ENCODE results near the gene SPEG. TPM values are rescaled to one million over a fixed set of nuclear protein-coding genes. Genes with fewer than 3 reads are reported as not detected.

Gene SPEG
- polyA plus RNA-seq, 2 of the 4 experiments (the other 2 are of a cell fraction): 2.3 to 11.5 TPM

DNA sequence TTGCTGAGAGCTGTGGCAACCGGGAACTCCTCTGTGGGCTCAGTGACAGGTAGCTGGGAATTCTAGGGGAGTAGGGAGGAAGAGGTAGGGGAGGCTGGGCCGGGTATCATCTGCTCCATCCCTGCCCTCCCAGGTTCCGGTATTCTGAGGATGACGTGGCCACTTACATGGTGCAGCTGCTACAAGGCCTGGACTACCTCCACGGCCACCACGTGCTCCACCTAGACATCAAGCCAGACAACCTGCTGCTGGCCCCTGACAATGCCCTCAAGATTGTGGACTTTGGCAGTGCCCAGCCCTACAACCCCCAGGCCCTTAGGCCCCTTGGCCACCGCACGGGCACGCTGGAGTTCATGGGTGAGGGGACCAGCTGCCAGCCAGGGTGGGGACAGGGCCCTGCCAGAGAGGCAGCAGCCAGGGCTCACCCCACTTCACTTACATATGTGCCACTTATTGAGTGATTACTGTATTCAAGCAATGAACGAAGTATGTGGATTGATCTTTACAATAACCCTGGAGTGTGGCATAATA is 56.0 kb downstream of the SPEG start:
- POLR2A ChIA-PET: no interaction called here
- Histone ChIP-seq H3K4me2 (no peak overlapping the region), H3K9me3 (no peaks in the 10 kb centered on the region), H3K27ac (no peak overlapping the region), H3K4me3 (no peak overlapping the region), H3K4me1 (peaks cover 6% of the 10 kb centered on the region; the same call in 2 of the 3 replicates)
- no peak for DNase-seq (ENCODE audit: low read depth in 1 of 2, low spot score in 1 of 2)
- ATAC-seq: no peak
- TF ChIP-seq KDM1A (IDR thresholded peaks at IDR 0.05; ENCODE audit: low read depth): no peak
- no peak for TF ChIP-seq JUNB (IDR thresholded peaks at IDR 0.05)
- no peak for TF ChIP-seq CHD2 (IDR thresholded peaks at IDR 0.05; ENCODE audit: low read length, partially characterized antibody)
- TF ChIP-seq, protein P1, sequence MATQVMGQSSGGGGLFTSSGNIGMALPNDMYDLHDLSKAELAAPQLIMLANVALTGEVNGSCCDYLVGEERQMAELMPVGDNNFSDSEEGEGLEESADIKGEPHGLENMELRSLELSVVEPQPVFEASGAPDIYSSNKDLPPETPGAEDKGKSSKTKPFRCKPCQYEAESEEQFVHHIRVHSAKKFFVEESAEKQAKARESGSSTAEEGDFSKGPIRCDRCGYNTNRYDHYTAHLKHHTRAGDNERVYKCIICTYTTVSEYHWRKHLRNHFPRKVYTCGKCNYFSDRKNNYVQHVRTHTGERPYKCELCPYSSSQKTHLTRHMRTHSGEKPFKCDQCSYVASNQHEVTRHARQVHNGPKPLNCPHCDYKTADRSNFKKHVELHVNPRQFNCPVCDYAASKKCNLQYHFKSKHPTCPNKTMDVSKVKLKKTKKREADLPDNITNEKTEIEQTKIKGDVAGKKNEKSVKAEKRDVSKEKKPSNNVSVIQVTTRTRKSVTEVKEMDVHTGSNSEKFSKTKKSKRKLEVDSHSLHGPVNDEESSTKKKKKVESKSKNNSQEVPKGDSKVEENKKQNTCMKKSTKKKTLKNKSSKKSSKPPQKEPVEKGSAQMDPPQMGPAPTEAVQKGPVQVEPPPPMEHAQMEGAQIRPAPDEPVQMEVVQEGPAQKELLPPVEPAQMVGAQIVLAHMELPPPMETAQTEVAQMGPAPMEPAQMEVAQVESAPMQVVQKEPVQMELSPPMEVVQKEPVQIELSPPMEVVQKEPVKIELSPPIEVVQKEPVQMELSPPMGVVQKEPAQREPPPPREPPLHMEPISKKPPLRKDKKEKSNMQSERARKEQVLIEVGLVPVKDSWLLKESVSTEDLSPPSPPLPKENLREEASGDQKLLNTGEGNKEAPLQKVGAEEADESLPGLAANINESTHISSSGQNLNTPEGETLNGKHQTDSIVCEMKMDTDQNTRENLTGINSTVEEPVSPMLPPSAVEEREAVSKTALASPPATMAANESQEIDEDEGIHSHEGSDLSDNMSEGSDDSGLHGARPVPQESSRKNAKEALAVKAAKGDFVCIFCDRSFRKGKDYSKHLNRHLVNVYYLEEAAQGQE (IDR thresholded peaks at IDR 0.05): no peak
- TF ChIP-seq MAZ (IDR thresholded peaks at IDR 0.05; ENCODE audit: borderline replicate concordance, low read depth, low read length): no peak
- TF ChIP-seq, protein P2, sequence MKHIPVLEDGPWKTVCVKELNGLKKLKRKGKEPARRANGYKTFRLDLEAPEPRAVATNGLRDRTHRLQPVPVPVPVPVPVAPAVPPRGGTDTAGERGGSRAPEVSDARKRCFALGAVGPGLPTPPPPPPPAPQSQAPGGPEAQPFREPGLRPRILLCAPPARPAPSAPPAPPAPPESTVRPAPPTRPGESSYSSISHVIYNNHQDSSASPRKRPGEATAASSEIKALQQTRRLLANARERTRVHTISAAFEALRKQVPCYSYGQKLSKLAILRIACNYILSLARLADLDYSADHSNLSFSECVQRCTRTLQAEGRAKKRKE (CRISPR knock-in tag; IDR thresholded peaks at IDR 0.05; ENCODE audit: low read depth): no peak
- TF ChIP-seq FOXS1 (CRISPR knock-in tag; IDR thresholded peaks at IDR 0.05): no peak
- no peak for TF ChIP-seq RCOR1 (IDR thresholded peaks at IDR 0.05; ENCODE audit: low read depth, low read length)
- no peak for TF ChIP-seq KDM5A (IDR thresholded peaks at IDR 0.05)
- TF ChIP-seq MYC (IDR thresholded peaks at IDR 0.05; ENCODE audit: borderline replicate concordance, low read length): no peak
- no peak for TF ChIP-seq NPAS2 (CRISPR knock-in tag; IDR thresholded peaks at IDR 0.05; ENCODE audit: borderline replicate concordance)
- TF ChIP-seq, protein P3, sequence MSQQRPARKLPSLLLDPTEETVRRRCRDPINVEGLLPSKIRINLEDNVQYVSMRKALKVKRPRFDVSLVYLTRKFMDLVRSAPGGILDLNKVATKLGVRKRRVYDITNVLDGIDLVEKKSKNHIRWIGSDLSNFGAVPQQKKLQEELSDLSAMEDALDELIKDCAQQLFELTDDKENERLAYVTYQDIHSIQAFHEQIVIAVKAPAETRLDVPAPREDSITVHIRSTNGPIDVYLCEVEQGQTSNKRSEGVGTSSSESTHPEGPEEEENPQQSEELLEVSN (IDR thresholded peaks at IDR 0.05; ENCODE audit: borderline replicate concordance, low read depth): no peak
- TF ChIP-seq, protein P4, sequence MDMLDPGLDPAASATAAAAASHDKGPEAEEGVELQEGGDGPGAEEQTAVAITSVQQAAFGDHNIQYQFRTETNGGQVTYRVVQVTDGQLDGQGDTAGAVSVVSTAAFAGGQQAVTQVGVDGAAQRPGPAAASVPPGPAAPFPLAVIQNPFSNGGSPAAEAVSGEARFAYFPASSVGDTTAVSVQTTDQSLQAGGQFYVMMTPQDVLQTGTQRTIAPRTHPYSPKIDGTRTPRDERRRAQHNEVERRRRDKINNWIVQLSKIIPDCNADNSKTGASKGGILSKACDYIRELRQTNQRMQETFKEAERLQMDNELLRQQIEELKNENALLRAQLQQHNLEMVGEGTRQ (IDR thresholded peaks at IDR 0.05): no peak
- no peak for TF ChIP-seq RAD21 (conservative IDR thresholded peaks at IDR 0.05 in 1 of 2, IDR thresholded peaks at IDR 0.05 in 1 of 2)
- TF ChIP-seq FOSL2 (IDR thresholded peaks at IDR 0.05): no peak
- TF ChIP-seq FOSL2 (CRISPR knock-in tag; IDR thresholded peaks at IDR 0.05): no peak
- FAIRE-seq: no peak
- CTCF ChIA-PET: interaction anchor here (1.0 to 89.4 kb wide), 4 partner anchors 16 to 87 kb away, joined by 4 to 3291 read pairs (median 1649); partner anchors contain the start of genes ASIC4, CHPF, GMPPA and SPEG
- 89% methylated on average over 7 of the region's 10 CpGs for WGBS (ENCODE audit: missing lambda C conversion rate)

DNA sequence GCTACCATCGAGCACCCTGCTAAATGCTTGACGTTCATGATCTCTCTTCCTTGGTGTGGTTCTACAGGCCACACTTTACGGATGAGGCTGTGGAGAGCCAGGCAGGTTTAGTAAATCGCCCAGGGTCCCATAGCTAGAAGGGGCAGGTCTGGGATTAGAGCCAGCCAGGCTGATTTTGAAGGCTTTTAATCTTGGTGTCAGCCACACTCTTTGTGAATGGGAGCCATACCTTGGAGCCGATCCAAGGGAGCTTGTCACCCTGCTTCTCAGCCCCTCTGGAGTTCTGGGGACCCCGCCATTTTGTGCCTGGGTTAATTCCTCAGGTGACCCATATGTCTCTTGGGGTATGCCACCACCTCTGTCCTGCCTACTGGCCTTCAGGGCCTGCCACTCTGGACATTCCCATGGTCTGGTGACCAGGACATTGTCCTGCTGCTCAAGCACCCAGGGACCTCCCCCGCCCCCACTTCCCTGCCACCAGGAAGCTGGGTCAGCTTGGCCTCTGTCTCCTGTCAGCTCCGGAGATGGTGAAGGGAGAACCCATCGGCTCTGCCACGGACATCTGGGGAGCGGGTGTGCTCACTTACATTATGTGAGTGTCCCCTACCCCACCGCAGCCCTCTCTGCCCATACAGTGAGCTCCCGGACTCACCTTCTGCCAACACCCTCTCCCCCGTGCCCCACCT is 56.8 kb downstream of the SPEG start:
- no peak overlapping the region for H3K4me2 ChIP-seq
- TF ChIP-seq, protein P2 (CRISPR knock-in tag; IDR thresholded peaks at IDR 0.05; ENCODE audit: low read depth): no peak
- TF ChIP-seq POLR2AphosphoS2 (conservative IDR thresholded peaks at IDR 0.05; ENCODE audit: low read length) (no peak), BHLHE40 (IDR thresholded peaks at IDR 0.05; ENCODE audit: low read depth, low read length) (no peak), MAFK (IDR thresholded peaks at IDR 0.05; ENCODE audit: partially characterized antibody) (no peak), CHD4 (IDR thresholded peaks at IDR 0.05; ENCODE audit: borderline replicate concordance) (no peak), MAX (IDR thresholded peaks at IDR 0.05) (no peak), RARB (CRISPR knock-in tag; IDR thresholded peaks at IDR 0.05) (no peak), CEBPB (IDR thresholded peaks at IDR 0.05) (no peak), SMC3 (IDR thresholded peaks at IDR 0.05) (no peak), JUNB (IDR thresholded peaks at IDR 0.05) (no peak), EP300 (IDR thresholded peaks at IDR 0.05) (no peak)
- TF ChIP-seq, protein P5, sequence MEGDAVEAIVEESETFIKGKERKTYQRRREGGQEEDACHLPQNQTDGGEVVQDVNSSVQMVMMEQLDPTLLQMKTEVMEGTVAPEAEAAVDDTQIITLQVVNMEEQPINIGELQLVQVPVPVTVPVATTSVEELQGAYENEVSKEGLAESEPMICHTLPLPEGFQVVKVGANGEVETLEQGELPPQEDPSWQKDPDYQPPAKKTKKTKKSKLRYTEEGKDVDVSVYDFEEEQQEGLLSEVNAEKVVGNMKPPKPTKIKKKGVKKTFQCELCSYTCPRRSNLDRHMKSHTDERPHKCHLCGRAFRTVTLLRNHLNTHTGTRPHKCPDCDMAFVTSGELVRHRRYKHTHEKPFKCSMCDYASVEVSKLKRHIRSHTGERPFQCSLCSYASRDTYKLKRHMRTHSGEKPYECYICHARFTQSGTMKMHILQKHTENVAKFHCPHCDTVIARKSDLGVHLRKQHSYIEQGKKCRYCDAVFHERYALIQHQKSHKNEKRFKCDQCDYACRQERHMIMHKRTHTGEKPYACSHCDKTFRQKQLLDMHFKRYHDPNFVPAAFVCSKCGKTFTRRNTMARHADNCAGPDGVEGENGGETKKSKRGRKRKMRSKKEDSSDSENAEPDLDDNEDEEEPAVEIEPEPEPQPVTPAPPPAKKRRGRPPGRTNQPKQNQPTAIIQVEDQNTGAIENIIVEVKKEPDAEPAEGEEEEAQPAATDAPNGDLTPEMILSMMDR (IDR thresholded peaks at IDR 0.05): no peak
- POLR2A ChIA-PET: no interaction called here
- no peak overlapping the region for H3K4me3 ChIP-seq
- 55% methylated on average over 9 of the region's 14 CpGs for WGBS (ENCODE audit: missing lambda C conversion rate)
- no peak for ATAC-seq
- no peak overlapping the region for H3K27ac ChIP-seq
- CTCF ChIA-PET: interaction anchor here (1.0 to 89.4 kb wide), 4 partner anchors 15 to 89 kb away, joined by 3 to 3291 read pairs (median 1649); partner anchors contain the start of genes ASIC4, CHPF, GMPPA and SPEG
- no peak for FAIRE-seq
- H3K9me3 ChIP-seq: no peaks in the 10 kb centered on the region
- no peak for DNase-seq (ENCODE audit: low read depth in 1 of 2, low spot score in 1 of 2)
- H3K4me1 ChIP-seq: peaks cover 7% of the 10 kb centered on the region; the same call in 2 of the 3 replicates

Data from A549 (cell line).